ENCODE results near the gene GDPD4. TPM values are rescaled to one million over a fixed set of nuclear protein-coding genes. Genes with fewer than 3 reads are reported as not detected.

Gene GDPD4
- total RNA-seq, 4 donors from 2014 or later = not detected

- TF ChIP-seq POLR2AphosphoS5 (IDR thresholded peaks at IDR 0.05) (no peak), EP300 (IDR thresholded peaks at IDR 0.05) (no peak)
- H3K27ac ChIP-seq = no peak overlapping the region
Observed at GRCh38 chr11:77205467-77206263, 95.8 kb downstream of the GDPD4 start.

GRCh38 chr11:77204754-77205466 is 96.6 kb downstream of the GDPD4 start:
- Histone ChIP-seq H3K9me3 (no peaks in the 10 kb centered on the region), H3K4me3 (no peak overlapping the region), H3K36me3 (no peaks in the 10 kb centered on the region), H3K27ac (no peak overlapping the region), H3K4me1 (no peaks in the 10 kb centered on the region), H3K27me3 (no peaks in the 10 kb centered on the region)
- no peak for TF ChIP-seq POLR2AphosphoS5 (IDR thresholded peaks at IDR 0.05)
- no peak for TF ChIP-seq POLR2A (IDR thresholded peaks at IDR 0.05)
- no peak for TF ChIP-seq CTCF (IDR thresholded peaks at IDR 0.05)
- no peak for TF ChIP-seq EP300 (IDR thresholded peaks at IDR 0.05)
- DNase-seq (ENCODE audit: low spot score in 2 of 2) = no peak
- WGBS = 85% methylated on average over 12 of the region's 12 CpGs

More at GRCh38 chr11:77205467-77206263, 95.8 kb downstream of the GDPD4 start:
- no peaks in the 10 kb centered on the region for H3K4me1 ChIP-seq
- 76% methylated on average over 23 of the region's 30 CpGs for WGBS
- no peaks in the 10 kb centered on the region for H3K9me3 ChIP-seq
- H3K36me3 ChIP-seq = no peaks in the 10 kb centered on the region
- DNase-seq (ENCODE audit: low spot score in 2 of 2) = peak in 1 of 2 donors; percentile 54
- no peak overlapping the region for H3K4me3 ChIP-seq
- no peaks in the 10 kb centered on the region for H3K27me3 ChIP-seq

- no peaks in the 10 kb centered on the region for H3K36me3 ChIP-seq
- H3K4me1 ChIP-seq = no peaks in the 10 kb centered on the region
- no peaks in the 10 kb centered on the region for H3K9me3 ChIP-seq
- WGBS = 87% methylated on average over 14 of the region's 20 CpGs
- peak in 1 of 2 donors; percentile 46 for DNase-seq (ENCODE audit: low spot score in 2 of 2)
- H3K4me3 ChIP-seq = no peak overlapping the region
- no peak for TF ChIP-seq EP300 (IDR thresholded peaks at IDR 0.05)
- no peak for TF ChIP-seq POLR2AphosphoS5 (IDR thresholded peaks at IDR 0.05)
- TF ChIP-seq CTCF (IDR thresholded peaks at IDR 0.05) = no peak
- TF ChIP-seq POLR2A (IDR thresholded peaks at IDR 0.05) = no peak
- no peaks in the 10 kb centered on the region for H3K27me3 ChIP-seq
- no peak overlapping the region for H3K27ac ChIP-seq
Observed at GRCh38 chr11:77203901-77204753, 97.4 kb downstream of the GDPD4 start.

- no peak for TF ChIP-seq POLR2AphosphoS5 (IDR thresholded peaks at IDR 0.05)
- no peak for TF ChIP-seq EP300 (IDR thresholded peaks at IDR 0.05)
- TF ChIP-seq CTCF (IDR thresholded peaks at IDR 0.05) = no peak
- TF ChIP-seq POLR2A (IDR thresholded peaks at IDR 0.05) = no peak
- no peaks in the 10 kb centered on the region for H3K9me3 ChIP-seq
- no peak overlapping the region for H3K27ac ChIP-seq
- peak; percentile 35 to 74 for DNase-seq (ENCODE audit: low spot score in 2 of 2)
- no peaks in the 10 kb centered on the region for H3K4me1 ChIP-seq
- no peaks in the 10 kb centered on the region for H3K27me3 ChIP-seq
- WGBS = 90% methylated on average over 6 of the region's 25 CpGs
- no peaks in the 10 kb centered on the region for H3K36me3 ChIP-seq
- H3K4me3 ChIP-seq = no peak overlapping the region
Observed at GRCh38 chr11:77202941-77203900, 98.3 kb downstream of the GDPD4 start.
